Peyer's patch (tissue), 4 donors: Measurements from ENCODE around the gene STIMATE. TPM values are rescaled to one million over a fixed set of nuclear protein-coding genes. Genes with fewer than 3 reads are reported as not detected.

ENCODE experiments used
- DNase-seq, 3 donors: peaks; one replicate each; pipeline ENCODE4 v3.0.0-alpha.2; 2017 to 2019
- H3K27ac ChIP-seq, 4 donors: fragments of 200-600 bp; sonication (generic); one replicate each; pipeline ENCODE4 v1.5.1; 2016 to 2019
- H3K27me3 ChIP-seq, 2 donors: fragments of 200-600 bp; sonication (generic); one replicate each; pipeline ENCODE4 v1.5.1; 2019
- H3K36me3 ChIP-seq, 3 donors: fragments of 200-600 bp; sonication (generic); one replicate each; pipeline ENCODE4 v1.5.1; 2016 to 2019
- H3K4me1 ChIP-seq, 4 donors: fragments of 200-600 bp; sonication (generic); one replicate each; pipeline ENCODE4 v1.5.1; 2016 to 2019
- H3K4me3 ChIP-seq, 4 donors: fragments of 200-600 bp; sonication (generic); 1 replicate in 3 of 4; 2 replicates in 1 of 4; pipeline ENCODE4 v1.5.1; 2016 to 2019; ENCODE audit warnings: mild to moderate bottlenecking in 1 of 4
- H3K9me3 ChIP-seq, 4 donors: fragments of 200-600 bp; sonication (generic); one replicate each; pipeline ENCODE4 v1.5.1; 2016 to 2019; ENCODE audit warnings: mild to moderate bottlenecking in 1 of 4
- CTCF ChIP-seq, 6 experiments: fragments of 450-650 bp in 4 of 6; fragments of 200-600 bp in 2 of 6; sonication (generic) in 1 of 6; IDR thresholded peaks; one replicate each; pipeline ENCODE4 v1.5.1; 2017 to 2019; ENCODE audit warnings: antibody characterized with exemption in 6 of 6, mild to moderate bottlenecking in 3 of 6, moderate library complexity in 1 of 6
- POLR2A ChIP-seq, 2 donors: fragments of 450-650 bp; IDR thresholded peaks; one replicate each; pipeline ENCODE4 v1.5.1; 2017; ENCODE audit warnings: antibody characterized with exemption in 2 of 2, mild to moderate bottlenecking in 2 of 2, moderate library complexity in 2 of 2
- total RNA-seq, 4 donors: library from RNA; depleted of rRNA; stranded (reverse); fragments of >200 nt; gene quantifications; one replicate each; pipeline ENCODE4 v1.1.0, GENCODE V29; 2016

The STIMATE gene
- total RNA-seq, 4 donors from 2014 or later = 16.1 to 91.6 (median 17.0) TPM

GRCh38 chr3:52870471-52870870 is 26.9 kb downstream of the STIMATE start:
- no peak for DNase-seq
- Histone ChIP-seq H3K27me3 (no peaks in the 10 kb centered on the region), H3K4me1 (peaks cover 0 to 9% (median 0%) of the 10 kb centered on the region in 4 donors), H3K27ac (no peak overlapping the region), H3K9me3 (no peaks in the 10 kb centered on the region), H3K4me3 (no peak overlapping the region), H3K36me3 (no peaks in the 10 kb centered on the region)
- TF ChIP-seq CTCF (IDR thresholded peaks at IDR 0.05) = no peak
- no peak for TF ChIP-seq POLR2A (IDR thresholded peaks at IDR 0.05)

GRCh38 chr3:52866427-52866826 is 30.9 kb downstream of the STIMATE start:
- H3K36me3 ChIP-seq = no peaks in the 10 kb centered on the region
- no peaks in the 10 kb centered on the region for H3K27me3 ChIP-seq
- no peak for DNase-seq
- H3K9me3 ChIP-seq = peaks cover 0 to 3% (median 0%) of the 10 kb centered on the region in 4 donors
- H3K27ac ChIP-seq = no peak overlapping the region
- no peaks in the 10 kb centered on the region for H3K4me1 ChIP-seq
- no peak for TF ChIP-seq POLR2A (IDR thresholded peaks at IDR 0.05)
- TF ChIP-seq CTCF (IDR thresholded peaks at IDR 0.05) = no peak
- H3K4me3 ChIP-seq = no peak overlapping the region

DNA sequence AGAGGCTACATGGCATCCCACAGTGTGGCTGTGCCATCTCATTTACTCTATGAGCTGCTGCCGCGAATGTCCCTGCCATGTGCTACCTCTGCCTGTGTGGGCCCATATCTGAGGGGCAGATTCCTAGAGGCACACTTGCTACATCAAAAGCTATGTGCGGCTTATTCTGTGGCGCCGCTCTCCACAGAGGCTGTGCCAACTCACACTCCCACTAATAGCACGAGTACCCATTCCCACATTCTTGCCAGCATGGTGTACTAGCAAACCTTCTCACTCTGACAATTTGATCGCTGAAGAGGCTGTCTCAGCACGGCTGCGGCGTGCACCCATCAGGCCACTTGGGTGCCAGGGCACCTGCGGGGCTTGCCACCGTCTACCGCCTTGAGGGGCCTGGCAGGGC is 31.4 kb downstream of the STIMATE start:
- Histone ChIP-seq H3K27ac (no peak overlapping the region), H3K4me3 (no peak overlapping the region), H3K27me3 (no peaks in the 10 kb centered on the region), H3K4me1 (no peaks in the 10 kb centered on the region), H3K36me3 (no peaks in the 10 kb centered on the region), H3K9me3 (peaks cover 0 to 3% (median 0%) of the 10 kb centered on the region in 4 donors)
- no peak for DNase-seq
- no peak for TF ChIP-seq CTCF (IDR thresholded peaks at IDR 0.05)
- TF ChIP-seq POLR2A (IDR thresholded peaks at IDR 0.05) = no peak

DNA sequence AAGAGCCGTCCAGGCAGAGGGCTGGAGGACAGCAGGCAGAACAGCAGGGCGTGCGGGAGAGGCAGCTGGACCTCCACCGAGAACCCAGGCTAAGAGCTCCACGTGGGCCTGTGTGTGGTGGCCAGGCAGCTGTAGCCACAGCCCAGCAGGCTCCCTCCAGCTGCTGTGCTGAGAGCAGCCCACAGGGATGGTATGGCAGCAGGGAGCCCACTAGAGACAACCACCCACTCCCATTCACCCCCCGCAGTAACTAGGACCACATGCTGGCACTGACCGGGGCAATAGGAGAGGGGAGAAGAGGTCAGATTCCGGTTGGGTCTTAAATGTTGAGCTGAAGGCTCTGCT is 37.0 kb downstream of the STIMATE start:
- H3K36me3 ChIP-seq = no peaks in the 10 kb centered on the region
- no peak for TF ChIP-seq POLR2A (IDR thresholded peaks at IDR 0.05)
- no peak for TF ChIP-seq CTCF (IDR thresholded peaks at IDR 0.05)
- no peak overlapping the region for H3K4me3 ChIP-seq
- peaks cover 0 to 3% (median 0%) of the 10 kb centered on the region in 4 donors for H3K9me3 ChIP-seq
- no peak for DNase-seq
- no peaks in the 10 kb centered on the region for H3K27me3 ChIP-seq
- H3K27ac ChIP-seq = no peak overlapping the region
- H3K4me1 ChIP-seq = no peaks in the 10 kb centered on the region

DNA sequence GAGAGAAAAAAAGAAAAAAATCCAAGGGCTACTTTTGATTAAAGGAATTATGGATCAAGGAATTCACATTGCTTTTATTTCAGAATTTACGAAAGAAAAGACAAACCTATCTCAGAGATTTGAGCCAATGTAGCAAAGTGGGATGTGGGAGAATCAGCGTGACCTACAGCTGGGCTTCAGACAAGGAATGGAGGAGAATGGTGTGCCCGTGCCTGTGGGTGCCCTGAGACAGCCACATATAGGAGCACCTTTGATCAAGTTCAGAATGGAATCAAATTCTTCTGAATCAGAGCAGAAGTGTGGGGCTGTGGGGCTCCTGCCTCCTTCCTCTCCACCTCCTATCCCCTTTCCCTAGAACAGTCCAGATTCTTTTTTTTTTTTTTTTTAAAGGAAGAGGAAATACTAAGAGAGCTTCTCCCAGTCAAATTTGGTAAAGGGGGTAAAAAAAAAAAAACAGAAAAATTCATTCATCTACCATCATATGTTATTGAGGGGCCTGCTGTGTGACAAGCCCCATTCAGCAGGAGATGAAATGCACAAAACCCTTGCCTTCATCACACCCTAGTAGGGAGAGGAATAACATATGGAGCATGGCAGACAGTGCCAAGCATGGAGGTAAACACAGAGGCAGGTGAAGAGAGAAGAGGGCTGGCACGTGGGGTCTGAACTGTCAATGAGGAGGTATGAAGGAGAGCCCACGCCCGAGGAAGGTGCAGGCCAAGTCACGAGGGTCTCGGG is 37.5 kb downstream of the STIMATE start:
- Histone ChIP-seq H3K27ac (no peak overlapping the region), H3K9me3 (peaks cover 0 to 3% (median 0%) of the 10 kb centered on the region in 4 donors), H3K36me3 (no peaks in the 10 kb centered on the region), H3K4me3 (no peak overlapping the region), H3K27me3 (no peaks in the 10 kb centered on the region), H3K4me1 (no peaks in the 10 kb centered on the region)
- DNase-seq = no peak
- no peak for TF ChIP-seq POLR2A (IDR thresholded peaks at IDR 0.05)
- no peak for TF ChIP-seq CTCF (IDR thresholded peaks at IDR 0.05)
